ENCODE results near the gene EARS2.

The EARS2 gene

GRCh38 chr16:23570992-23571632 is 14.0 kb upstream of the EARS2 start:
- H3K4me3 ChIP-seq (ENCODE audit: control insufficient read depth, low read depth, low read length): no peak overlapping the region
- no peak for TF ChIP-seq CTCF (IDR thresholded peaks at IDR 0.05; ENCODE audit: control insufficient read depth, insufficient read depth, low read depth, low read length, missing control alignments)
- DNase-seq (ENCODE audit: low read depth): no peak

GRCh38 chr16:23567602-23568001 is 10.5 kb upstream of the EARS2 start:
- no peak overlapping the region for H3K4me3 ChIP-seq (ENCODE audit: control insufficient read depth, low read depth, low read length)
- TF ChIP-seq CTCF (IDR thresholded peaks at IDR 0.05; ENCODE audit: control insufficient read depth, insufficient read depth, low read depth, low read length, missing control alignments): no peak
- DNase-seq (ENCODE audit: low read depth): no peak

- no peak for TF ChIP-seq CTCF (IDR thresholded peaks at IDR 0.05; ENCODE audit: control insufficient read depth, insufficient read depth, low read depth, low read length, missing control alignments)
- H3K4me3 ChIP-seq (ENCODE audit: control insufficient read depth, low read depth, low read length): no peak overlapping the region
- DNase-seq (ENCODE audit: low read depth): no peak
These were observed 9.6 kb upstream of the EARS2 start for GRCh38 chr16:23566724-23567123.

- H3K4me3 ChIP-seq (ENCODE audit: control insufficient read depth, low read depth, low read length): no peak overlapping the region
- TF ChIP-seq CTCF (IDR thresholded peaks at IDR 0.05; ENCODE audit: control insufficient read depth, insufficient read depth, low read depth, low read length, missing control alignments): no peak
- no peak for DNase-seq (ENCODE audit: low read depth)
These were observed 7.6 kb upstream of the EARS2 start for GRCh38 chr16:23564575-23565363.

- no peak for TF ChIP-seq CTCF (IDR thresholded peaks at IDR 0.05; ENCODE audit: control insufficient read depth, insufficient read depth, low read depth, low read length, missing control alignments)
- no peak for DNase-seq (ENCODE audit: low read depth)
- no peak overlapping the region for H3K4me3 ChIP-seq (ENCODE audit: control insufficient read depth, low read depth, low read length)
These were observed 6.0 kb upstream of the EARS2 start for GRCh38 chr16:23563186-23563585.

- H3K4me3 ChIP-seq (ENCODE audit: control insufficient read depth, low read depth, low read length): no peak overlapping the region
- TF ChIP-seq CTCF (IDR thresholded peaks at IDR 0.05; ENCODE audit: control insufficient read depth, insufficient read depth, low read depth, low read length, missing control alignments): no peak
- no peak for DNase-seq (ENCODE audit: low read depth)
These were observed 5.4 kb upstream of the EARS2 start for GRCh38 chr16:23562505-23562904.

All from AG09309 (cell line).